ENCODE data around the gene BIRC5. TPM values are rescaled to one million over a fixed set of nuclear protein-coding genes. Genes with fewer than 3 reads are reported as not detected.
"Not testable (repeated sequence)": the region's sequence is repeated elsewhere in the genome, so short reads cannot be mapped to it uniquely, and the experiment has no call there.

The BIRC5 gene
- not detected for total RNA-seq
- long read RNA-seq = 0 reads

DNA sequence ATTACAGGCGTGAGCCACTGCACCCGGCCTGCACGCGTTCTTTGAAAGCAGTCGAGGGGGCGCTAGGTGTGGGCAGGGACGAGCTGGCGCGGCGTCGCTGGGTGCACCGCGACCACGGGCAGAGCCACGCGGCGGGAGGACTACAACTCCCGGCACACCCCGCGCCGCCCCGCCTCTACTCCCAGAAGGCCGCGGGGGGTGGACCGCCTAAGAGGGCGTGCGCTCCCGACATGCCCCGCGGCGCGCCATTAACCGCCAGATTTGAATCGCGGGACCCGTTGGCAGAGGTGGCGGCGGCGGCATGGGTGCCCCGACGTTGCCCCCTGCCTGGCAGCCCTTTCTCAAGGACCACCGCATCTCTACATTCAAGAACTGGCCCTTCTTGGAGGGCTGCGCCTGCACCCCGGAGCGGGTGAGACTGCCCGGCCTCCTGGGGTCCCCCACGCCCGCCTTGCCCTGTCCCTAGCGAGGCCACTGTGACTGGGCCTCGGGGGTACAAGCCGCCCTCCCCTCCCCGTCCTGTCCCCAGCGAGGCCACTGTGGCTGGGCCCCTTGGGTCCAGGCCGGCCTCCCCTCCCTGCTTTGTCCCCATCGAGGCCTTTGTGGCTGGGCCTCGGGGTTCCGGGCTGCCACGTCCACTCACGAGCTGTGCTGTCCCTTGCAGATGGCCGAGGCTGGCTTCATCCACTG, at the start of gene BIRC5:
BIRC5 (plus strand) TSS at position 238 of the 690 bp plus-strand sequence; CDS start at position 302, 64 bp downstream.
- peak; percentile 96 for DNase-seq (ENCODE audit: low spot score)

DNA sequence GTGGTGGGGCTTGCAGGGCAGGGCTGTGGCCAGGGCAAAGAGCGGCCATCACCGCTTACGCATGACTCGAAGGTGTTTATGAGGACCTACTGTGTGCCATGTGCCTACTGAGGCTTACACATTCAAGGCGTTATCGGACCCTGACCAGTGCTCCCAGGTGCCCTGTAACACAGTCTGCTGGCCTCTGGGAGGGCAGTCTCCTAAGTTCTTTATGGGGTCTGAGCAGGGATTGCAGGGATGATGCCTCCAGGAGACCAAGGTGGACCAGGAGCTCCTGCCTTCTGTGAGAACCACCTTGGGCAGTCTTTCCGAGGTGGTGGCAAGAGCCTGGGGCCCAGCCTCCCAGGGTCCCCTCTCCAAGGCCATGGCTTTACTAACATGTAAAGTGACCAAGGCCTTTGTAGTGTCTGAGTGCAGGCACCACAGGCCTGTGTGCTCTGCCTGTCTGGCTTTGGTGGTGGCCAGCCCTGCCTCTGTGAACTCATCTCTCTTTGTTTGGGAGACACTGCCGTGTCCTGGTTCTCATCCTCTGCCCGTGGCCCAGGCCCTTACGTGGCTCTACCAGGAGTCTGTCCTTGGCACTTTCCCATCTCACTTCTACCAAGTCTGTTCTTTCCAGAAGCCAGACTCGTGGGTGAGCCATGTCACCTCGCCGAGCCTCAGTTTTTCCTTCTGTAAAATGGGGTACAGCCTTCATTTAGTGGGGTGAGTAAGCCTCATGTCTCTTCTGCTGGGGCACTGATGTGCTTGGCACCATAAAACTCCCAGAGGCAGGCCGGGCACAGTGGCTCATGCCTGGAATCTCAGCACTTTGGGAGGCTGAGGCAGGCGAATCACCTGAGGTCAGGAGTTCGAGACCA, 49.1 kb upstream of the BIRC5 start:
- no peak for DNase-seq (ENCODE audit: low spot score)

DNA sequence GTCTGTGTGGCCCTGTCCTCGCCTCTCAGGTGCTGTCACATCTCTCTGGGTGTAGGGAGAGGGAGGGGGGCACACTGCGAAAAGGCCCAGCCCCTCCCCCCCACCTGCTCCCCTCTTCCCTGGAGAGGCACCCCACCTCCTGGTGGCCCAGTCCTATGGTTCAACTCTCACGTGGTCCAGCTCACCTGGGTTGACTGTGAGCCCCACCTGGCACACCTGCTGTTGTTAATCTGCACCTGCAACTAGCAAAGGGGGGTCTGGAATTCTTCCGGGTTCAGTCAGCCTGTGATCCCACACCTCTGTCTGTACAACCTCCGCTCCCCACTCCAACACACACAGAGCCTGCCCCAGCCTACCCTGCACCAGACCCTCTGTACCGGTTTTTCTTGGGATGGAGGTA, 47.6 kb upstream of the BIRC5 start:
- DNase-seq (ENCODE audit: low spot score) = no peak

DNA sequence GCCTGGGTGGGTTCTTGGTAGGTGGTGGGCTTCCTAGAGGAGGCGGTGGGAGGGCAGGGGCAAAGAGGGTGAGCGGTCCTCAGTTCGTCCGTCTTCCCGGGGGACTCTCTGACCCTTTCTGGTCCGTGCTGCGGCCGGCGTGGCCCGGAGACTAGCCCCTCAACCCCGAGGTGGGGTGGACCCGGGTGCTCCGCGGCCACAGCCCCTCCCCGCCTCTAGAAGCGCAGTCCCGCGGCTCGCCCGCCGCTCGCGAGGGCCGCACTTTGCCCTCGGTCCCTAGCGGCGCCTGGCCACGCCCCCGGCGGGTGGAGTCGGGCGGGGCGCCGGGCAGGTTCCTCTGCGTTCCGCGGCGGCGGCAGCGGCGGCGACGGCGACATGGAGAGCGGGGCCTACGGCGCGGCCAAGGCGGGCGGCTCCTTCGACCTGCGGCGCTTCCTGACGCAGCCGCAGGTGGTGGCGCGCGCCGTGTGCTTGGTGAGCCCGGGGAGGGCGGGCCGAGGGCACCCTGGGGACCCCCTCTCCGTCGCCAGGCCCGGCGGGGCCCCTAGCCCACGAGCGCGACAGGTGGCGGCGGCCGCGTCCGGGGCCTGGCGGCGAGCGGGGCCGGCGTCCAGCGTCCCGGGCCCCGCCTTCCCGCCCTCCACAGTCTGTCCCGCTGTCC, 45.7 kb upstream of the BIRC5 start, which contains the start of gene SYNGR2:
SYNGR2 (plus strand) TSS at position 340 of the 661 bp plus-strand sequence; CDS start at position 376, 36 bp downstream.
- DNase-seq (ENCODE audit: low spot score) = peak; percentile 96

DNA sequence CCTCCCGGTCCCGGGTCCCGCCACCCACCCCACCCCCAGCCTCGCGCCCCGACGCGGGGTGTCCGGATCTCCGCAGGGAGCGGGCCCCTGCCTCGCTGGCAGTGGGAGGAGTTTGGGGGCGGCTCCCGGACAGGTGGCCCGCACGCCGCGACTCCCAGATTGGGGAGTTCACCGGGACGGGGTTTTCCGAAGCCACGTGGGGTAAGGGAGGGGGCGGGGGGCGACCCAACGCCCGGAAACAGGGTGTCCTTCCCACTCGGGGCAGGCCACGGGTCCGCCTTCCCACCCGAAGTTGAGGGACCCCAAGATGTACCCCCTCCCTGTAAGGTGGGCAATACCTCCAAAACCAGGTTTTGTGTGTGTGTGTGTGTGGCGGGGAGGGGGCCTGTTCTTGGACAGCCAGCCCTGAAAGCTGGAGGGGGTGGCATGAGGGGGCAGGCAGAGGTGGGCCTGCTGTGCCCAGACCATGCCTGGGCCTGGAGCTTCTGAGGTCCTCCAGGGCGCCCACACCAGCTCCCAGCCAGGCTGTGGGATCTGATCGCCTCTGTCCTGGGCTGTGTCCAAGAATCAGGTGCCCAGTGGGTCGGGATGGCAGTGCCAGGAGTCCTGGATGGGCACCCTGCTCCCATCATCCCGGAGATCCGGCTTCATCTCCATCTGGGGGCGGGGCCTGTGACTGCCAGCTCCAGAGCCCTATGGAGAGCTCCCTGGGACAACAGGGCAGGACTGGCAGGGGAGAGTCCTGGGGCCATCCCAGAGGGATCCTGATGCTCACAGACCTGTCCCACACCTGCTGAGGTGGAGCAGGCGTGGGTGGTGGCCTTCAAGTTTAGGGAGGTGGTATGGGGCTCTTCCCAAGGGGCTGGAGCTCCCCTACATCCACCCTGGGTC, 44.9 kb upstream of the BIRC5 start:
- no peak for DNase-seq (ENCODE audit: low spot score)

DNA sequence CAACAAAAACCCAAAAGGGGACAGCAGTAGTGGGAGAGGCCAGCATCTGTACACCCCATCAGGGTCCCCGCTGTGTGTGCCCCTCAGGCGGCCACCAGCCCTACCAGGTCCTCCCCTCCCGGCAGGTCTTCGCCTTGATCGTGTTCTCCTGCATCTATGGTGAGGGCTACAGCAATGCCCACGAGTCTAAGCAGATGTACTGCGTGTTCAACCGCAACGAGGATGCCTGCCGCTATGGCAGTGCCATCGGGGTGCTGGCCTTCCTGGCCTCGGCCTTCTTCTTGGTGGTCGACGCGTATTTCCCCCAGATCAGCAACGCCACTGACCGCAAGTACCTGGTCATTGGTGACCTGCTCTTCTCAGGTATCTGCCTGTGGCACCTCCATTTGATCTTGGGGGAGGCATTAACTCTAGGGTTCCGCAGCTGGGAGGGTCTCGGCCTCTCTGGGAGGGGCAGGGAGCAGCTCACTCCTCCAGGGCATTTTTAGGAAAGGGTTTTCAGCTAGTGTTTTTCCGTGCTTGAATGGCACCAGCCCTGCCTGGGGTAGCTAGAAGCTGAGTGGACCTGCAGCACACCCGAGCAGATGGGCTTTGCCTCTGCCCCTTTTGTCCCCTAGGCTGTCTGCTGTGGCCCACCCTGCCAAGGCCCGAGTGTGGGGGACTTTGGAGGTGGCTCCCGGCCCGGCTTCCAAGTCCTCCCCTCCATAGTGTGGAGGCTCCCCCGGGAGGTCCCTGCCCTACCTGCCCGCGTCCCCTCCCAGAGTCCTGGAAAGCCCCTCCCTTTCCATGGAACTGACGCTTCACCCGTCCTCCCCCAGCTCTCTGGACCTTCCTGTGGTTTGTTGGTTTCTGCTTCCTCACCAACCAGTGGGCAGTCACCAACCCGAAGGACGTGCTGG, 43.1 kb upstream of the BIRC5 start:
- no peak for DNase-seq (ENCODE audit: low spot score)

DNA sequence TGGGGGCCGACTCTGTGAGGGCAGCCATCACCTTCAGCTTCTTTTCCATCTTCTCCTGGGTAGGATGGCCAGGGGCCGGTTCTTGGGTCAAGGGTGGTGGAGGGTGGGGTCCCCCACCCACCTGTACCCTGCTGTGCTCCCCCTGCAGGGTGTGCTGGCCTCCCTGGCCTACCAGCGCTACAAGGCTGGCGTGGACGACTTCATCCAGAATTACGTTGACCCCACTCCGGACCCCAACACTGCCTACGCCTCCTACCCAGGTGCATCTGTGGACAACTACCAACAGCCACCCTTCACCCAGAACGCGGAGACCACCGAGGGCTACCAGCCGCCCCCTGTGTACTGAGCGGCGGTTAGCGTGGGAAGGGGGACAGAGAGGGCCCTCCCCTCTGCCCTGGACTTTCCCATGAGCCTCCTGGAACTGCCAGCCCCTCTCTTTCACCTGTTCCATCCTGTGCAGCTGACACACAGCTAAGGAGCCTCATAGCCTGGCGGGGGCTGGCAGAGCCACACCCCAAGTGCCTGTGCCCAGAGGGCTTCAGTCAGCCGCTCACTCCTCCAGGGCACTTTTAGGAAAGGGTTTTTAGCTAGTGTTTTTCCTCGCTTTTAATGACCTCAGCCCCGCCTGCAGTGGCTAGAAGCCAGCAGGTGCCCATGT, 42.3 kb upstream of the BIRC5 start:
- not testable (repeated sequence) for DNase-seq (ENCODE audit: low spot score)

DNA sequence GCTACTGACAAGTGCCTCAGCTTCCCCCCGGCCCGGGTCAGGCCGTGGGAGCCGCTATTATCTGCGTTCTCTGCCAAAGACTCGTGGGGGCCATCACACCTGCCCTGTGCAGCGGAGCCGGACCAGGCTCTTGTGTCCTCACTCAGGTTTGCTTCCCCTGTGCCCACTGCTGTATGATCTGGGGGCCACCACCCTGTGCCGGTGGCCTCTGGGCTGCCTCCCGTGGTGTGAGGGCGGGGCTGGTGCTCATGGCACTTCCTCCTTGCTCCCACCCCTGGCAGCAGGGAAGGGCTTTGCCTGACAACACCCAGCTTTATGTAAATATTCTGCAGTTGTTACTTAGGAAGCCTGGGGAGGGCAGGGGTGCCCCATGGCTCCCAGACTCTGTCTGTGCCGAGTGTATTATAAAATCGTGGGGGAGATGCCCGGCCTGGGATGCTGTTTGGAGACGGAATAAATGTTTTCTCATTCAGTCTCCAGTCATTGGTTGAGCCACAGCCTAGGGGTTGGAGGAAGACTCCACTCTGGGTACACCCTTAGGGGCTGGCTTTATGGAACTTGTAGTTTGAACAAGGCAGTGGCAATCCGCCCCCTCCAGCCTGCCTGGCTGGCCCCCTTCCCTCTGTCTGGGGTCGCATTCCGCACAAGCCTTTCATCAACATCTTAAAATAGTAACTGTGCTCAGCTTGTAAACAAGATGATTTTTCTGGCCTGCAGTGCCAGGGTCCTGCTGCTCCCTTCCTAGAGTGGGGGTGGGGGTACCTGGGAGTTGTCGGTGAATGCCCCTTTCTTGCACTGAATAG, 41.6 kb upstream of the BIRC5 start:
- no peak for DNase-seq (ENCODE audit: low spot score)

DNA sequence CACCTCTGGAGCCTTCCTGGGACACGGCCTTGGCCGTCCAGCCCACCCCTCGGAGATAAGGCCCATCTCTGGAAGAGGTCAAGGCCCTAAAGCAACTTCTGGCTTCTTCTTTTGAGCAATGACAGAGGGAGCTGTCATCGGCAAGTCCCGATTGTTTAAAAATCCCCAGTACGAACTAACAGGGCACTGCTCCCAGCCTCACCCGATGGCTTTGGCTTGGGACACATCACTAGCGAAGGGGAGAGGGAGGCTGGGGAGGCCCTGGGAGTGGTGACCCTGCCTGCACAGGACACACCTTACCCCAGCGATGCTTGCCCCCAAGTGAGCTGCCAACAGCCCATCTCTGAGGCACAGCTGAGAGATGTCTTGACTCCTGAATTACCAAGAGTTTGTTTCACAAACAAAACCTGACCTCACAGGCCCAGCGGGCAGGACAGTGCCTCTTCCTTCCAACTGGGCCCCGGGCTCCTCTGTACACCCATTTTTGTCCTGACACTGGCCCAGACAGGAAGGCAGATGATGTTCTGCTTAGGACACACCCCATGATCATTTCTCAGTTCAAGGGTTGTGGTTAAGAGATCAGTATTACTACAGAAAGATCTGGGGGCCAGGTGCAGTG, 40.8 kb upstream of the BIRC5 start:
- DNase-seq (ENCODE audit: low spot score) = no peak

DNA sequence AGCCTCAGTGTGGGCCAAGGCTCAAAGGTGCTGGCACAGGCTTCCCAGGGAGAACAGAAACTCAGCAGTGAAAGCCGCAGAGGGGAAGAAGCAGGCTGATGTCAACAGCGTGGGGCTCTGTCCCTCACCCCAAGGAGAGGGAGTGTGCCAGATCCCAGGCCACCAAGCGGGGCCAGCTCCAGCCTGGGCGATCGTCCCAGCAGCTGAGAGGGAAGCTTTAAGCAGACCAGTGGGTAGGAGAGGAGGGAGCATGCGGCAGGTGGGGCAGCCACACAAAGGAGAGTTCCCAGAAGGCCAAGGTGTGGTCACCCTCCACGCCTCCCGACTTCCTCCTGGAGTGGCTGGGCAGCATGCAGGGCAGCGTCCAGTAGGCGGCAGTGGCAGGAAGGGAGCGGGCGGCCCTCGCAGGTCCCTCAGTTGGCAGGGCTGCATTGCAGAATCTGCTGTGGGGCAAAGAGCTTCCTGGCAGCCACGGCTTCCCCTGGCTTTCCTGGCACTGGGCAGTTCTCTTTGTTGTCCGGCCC, 39.6 kb upstream of the BIRC5 start:
- DNase-seq (ENCODE audit: low spot score) = peak; percentile 95

DNA sequence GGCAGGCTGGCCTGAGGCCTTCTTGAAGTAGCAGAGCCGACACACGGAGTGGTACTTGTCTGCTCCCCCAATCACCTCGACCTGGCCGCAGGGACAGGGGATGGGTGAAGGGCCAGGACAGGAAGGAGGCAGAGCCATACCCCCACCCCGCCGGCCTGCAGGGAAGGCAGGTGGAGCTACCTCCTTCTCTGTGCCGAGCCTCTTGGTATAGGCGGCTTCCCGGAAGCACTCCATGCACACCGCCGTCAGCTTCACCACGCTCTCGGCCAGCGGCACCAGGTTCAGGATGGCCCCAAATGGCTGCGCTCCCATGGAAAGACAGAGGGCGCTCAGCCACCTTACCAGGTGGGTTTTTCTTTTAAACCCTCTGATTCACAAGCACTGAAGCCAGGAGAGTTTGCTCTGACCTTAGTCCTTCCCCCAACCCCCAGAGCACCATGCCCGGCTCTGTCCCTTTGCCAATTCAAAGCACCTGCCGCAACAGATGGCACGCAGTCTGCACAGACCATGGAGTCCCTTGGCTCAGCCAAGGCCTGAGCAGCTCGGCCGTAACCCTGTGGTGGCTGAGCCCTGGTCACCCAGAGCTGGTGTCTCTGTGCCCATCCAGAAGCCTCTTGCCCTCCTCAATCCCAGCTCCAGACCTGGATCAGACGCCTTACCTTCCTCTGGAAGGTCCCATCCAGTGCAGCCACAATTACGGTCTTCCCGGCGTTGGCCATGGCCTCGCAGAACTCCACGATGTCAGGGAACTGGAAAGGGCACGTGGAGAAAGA, 39.0 kb upstream of the BIRC5 start:
- no peak for DNase-seq (ENCODE audit: low spot score)

DNA sequence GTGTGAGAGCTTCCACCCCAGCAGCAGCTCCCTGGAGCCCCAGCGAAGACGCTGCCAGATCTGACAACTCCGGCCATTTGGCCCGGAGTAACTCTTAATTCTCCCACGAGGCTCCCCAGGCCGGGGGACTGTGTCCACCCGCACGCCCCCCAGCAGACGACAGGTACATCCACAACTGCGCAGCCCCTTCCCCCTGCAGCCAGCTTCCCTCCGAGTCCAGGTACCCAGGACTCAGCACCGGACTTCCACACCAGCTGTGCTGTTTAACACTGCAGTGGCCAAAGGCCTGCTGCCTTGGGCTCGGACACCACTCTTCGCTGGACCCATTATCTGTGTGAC, 38.4 kb upstream of the BIRC5 start:
- no peak for DNase-seq (ENCODE audit: low spot score)

DNA sequence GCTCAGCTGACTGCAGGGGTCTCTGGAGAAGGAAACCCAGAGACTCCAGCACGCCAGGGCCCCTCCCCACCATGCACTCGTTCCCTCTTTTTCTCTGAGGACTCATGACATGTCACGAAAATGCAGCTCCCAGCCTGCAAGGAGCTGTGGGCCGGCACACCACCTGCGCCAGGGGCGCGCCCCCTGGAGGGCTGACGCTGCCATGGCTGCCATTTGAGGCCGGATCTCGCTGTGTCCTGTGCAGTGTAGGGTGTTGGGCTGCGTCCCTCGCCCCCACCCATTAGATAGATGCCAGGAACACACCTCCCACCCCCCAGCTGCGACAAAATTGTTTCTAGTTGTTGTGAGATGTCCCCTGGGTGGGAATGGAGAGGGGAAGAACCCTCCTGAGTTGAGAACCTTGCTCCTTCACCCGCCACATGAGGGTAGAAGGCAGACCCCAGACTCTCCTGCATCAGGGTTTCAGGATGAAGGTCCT, 37.5 kb upstream of the BIRC5 start:
- peak; percentile 94 for DNase-seq (ENCODE audit: low spot score)

DNA sequence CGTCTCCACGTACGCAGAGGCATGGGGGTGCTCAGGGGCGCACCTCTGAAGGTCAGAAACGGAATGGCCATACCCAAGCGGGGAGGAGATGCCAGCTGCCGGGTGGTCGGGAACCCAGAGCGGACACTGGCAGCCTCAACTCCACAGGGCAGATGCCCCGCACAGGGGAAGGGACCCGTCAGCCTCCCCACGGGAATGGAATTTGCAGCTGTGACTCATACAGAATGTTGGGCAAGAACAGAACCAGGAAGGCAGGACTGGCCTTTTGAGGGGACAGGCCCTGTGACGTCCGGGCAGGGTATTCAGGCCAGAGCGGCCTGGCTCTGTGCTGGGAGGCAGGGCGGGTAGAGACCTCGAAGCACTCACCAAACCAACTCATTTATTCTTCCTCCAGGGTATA, 34.7 kb upstream of the BIRC5 start:
- DNase-seq (ENCODE audit: low spot score) = no peak

DNA sequence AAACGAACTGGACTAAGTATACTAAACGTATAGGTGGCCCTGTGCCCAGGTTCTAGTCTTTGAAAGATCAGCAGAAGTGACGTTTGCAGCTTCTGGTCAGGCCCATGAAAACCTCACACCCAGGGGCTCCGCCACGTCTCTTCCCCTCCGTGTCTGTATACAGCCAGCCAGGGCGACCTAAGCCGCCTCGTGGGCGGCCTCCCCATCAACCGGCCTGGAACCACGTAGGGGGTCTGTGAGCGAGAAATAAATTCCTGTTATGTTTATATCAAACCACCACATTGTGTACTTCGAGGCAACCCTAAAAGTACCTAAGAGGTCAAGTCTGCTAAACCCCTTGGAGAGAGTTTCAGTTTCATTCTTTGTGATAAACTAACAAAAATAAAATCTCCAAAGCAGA, 34.0 kb upstream of the BIRC5 start:
- no peak for DNase-seq (ENCODE audit: low spot score)

DNA sequence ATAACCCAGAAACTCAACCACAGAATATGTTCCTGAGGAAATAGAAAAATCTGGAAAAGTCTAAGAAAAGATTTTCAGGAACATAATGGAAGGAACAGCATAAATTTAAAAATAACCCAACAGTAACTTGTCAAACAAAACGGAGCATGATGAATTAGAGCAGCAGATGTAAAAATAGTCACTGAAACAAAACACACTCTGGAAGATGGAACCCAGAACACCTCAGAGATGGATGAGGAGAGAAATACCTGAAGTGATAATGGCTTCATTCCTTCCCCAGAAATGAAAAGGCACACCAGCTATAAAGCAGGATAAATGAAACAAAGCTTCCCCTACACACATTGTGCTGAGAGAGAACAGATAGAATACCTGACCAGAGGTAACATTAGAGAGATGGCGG, 33.5 kb upstream of the BIRC5 start:
- no peak for DNase-seq (ENCODE audit: low spot score)

DNA sequence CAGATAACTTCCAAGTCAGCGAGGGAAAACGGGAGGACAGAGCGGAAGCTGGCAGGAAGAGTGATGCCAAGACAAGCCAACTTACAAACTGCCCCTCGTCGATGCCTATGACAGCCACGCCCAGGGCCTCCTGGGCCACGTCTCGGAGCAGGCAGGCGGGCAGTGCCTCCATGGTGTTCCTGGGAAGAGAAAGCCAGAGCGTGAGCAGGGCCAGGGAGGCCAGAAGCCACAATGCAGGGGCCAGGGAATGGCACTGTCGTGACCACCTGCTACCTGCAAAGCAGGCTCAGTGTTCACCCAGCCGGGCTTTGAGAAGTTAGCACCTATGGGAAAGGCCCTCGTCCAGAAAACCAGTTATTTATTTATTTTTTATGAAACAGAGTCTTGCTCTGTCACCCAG, 31.5 kb upstream of the BIRC5 start:
- no peak for DNase-seq (ENCODE audit: low spot score)

Data from mesenteric fat pad (tissue), 1 donor.